Measurements from ENCODE around the gene PLEKHM3.

GRCh38 chr2:207952564-207953345 is 72.6 kb downstream of the PLEKHM3 start:
- TF ChIP-seq CTCF (conservative IDR thresholded peaks at IDR 0.05; ENCODE audit: low read depth, low read length) = no peak
- no peak for TF ChIP-seq EZH2 (IDR thresholded peaks at IDR 0.05; ENCODE audit: borderline replicate concordance, low read depth, low read length, poor library complexity, severe bottlenecking)

Measured in A673 (cell line).